NOMO-1 (cell line): ENCODE data around the gene FOSB.
A peak's percentile ranks its signal among the peaks of the same experiment; 100 is the strongest.

Experiments used
- DNase-seq, 2 experiments: peaks; one replicate each; lab custom pipeline; 2025; ENCODE audit not compliant: unreplicated experiment in 2 of 2; lab: John Stamatoyannopoulos, UW

Gene FOSB

DNA sequence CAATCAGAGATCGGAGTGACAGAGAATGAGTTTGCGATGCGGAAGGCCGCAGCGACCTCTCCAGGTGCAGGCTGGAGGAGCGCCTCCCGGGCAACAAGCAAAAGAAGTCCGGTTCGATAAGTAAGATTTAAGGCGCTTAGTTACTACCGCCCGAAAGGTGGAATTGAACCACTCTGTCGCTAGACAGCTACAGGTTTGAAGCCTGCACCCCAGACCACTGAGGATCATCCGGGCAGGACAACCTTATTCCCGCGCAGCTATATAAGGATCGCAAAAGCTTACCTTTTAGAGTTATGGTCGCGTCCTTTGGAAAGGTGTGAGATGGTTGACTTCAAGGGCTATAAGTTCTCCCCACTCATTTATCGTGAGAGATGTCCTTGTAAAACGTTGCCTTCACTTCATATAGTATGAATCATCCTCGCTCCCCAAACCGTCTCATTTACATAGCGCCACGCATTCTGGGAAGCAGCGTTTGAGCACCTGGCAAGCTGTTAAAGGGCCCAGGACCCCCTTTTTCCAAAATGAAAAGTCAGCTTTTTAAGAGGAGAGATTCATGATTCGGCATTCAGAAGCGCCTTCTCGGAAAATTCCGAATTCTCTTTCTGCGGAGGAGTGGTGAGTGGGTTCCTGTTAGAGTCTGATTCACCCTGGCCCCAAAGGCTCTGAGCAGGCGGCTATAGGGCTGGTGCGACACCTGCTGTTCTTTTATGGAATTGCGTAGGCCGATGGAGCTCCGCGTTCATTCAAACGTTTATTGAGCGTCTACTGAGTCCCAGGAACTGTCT is 10.8 kb downstream of the FOSB start:
- DNase-seq, result peak; percentile 84 to 87

DNA sequence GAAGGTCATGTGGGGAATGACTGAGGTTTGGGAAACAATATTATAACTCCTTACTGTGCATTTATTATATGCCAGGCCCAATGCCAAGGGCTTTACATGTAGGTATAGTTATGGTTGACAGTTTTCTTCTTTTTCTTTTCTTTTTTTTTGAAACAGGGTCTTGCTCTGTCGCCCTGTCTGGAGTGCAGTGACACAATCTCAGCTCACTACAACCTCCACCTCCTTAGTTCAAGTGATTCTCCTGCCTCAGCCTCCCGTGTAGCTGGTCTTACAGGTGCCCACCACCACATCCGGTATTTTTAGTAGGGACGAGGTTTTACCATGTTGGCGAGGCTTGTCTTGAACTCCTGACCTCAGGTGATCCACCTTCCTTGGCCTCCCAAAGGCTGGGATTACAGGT is 15.2 kb downstream of the FOSB start:
- no peak for DNase-seq

DNA sequence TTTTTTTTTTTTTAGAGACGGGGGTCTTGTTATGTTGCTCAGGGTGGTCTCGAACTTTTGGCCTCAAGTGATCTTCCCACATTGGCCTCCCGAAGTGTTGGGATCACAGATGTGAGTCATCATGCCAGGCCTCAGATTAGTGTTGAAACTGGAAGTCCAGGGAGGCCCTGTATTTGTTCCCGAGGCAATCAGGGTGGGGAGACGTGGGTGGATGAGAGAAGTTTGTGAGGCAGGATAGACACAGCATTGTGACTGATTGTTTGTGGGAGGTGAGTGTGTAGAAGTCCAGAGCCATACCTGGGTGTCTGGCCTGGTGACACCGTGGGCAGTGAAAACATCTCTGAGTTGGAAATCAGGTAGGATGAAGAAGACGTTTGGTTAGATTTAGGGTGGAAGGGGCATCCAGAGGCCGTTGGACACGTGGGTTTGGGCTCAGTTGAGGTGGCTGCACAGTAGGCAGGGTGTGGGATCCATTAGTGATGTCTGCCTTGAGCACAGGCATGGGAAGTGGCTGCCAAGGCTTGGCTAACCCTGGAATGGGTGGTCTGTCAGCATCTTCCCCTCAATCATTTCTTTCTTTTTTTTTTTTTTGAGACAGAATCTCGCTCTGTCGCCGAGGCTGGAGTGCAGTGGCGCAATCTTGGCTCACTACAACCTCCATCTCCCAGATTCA is 16.6 kb downstream of the FOSB start:
- no peak for DNase-seq

DNA sequence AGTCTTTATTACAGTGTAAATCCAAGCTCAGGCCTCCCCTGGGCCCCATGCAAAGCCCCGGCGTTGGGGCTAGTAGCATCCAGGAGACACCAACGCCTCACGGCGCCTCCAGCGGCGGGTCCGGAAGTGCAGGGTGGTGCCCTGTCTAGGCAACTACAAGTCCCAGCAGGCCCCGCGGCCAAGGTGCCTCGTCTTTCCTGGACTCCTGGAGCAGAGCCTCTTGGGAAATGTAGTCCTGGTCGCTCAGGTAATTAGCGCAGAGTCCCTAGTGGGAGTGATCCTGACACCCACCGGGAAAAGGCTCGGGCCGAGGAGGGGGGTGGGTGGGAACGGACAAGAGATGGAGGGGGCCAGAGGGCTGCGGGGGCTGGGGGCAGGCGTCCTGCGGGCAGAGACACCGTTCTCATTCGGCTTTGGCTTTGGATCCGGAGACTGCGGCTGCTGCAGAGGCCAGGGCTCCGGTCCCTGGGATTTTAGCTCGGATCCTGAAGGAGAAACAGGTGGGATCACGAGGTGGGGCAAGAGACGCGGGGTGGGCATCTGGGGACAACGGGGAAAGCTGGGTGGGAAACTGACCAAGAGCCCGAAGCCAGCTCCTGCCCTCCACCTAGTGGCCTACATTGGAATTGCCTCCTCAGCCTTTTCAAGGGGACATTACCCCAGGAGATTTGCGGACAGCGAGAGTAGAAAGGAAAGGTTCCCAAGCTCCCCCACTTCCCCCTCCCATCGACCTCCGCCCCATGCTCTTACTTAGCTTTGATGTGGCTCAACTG is 17.7 kb downstream of the FOSB start:
- peak; percentile 89 to 93 for DNase-seq

DNA sequence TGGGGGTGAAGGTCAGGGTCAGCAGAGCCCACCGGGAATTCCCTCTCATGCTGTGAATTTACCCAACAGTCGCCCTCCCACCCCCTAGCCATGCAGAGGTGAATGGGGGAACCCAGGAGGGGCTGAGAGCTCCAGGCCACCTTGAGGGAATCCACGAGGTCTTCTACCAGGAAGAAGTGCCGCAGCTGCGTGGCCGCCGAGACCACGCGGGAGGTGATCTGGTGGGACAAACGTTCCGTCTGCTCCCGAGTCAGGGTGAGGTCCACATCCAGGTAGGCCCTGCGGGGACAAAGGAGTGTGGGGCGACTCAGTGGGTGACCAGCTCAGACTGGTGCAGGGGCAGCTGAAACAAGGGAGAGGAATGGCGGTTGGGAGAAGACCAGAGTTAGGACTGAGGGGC is 20.9 kb downstream of the FOSB start:
- DNase-seq, result no peak

DNA sequence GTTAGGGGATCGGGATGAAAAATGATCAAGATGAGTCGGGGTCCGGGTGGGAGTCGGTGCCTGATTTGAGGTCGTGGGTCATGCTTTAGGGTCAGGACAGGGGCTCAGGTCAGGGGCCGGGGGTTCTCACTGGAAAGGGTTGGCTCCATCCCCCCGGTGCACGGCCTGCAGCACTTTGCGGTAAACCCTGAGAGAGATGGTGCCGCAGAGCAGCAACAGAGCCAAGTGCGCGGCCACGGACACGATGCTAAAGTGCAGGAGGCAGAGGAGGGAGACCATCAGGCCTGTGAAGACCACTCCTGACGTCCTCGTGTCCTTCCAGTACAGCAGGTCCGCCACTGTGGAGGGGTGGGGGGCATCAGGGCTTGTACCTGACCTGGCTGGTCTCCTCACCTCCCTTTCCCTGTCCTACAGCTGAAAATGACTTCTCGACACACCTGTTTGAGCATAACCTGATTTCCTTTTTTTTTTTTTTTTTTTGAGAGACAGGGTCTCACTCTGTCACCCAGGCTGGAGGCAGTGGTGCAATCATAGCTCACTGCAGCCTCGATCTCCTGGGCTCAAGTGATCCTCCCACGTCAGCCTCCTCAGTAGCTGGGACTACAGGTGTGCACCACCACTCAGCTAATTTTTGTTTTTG is 21.5 kb downstream of the FOSB start:
- no peak for DNase-seq

DNA sequence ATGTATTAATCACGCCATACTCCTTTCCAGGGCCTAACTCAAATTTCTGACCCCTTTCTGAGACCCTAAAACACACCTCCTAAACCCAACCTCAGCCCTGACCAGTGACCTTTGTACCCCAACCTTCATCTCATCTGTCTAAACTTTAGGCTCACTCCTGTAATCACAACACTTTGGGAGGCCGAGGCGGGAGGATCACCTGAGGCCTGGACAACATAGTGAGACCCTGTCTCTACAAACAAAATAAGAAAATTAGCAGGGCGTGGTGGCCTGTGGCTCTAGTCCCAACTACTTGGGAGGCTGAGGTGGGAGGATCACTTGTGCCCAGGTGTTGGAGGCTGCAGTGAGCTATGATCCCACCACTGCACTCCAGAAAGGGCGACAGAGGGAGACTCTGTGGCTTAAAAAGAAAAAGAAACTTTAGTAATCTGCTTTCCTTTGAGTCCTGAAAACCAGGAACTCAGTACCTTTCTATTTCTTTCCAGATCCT is 24.4 kb downstream of the FOSB start:
- no peak for DNase-seq

DNA sequence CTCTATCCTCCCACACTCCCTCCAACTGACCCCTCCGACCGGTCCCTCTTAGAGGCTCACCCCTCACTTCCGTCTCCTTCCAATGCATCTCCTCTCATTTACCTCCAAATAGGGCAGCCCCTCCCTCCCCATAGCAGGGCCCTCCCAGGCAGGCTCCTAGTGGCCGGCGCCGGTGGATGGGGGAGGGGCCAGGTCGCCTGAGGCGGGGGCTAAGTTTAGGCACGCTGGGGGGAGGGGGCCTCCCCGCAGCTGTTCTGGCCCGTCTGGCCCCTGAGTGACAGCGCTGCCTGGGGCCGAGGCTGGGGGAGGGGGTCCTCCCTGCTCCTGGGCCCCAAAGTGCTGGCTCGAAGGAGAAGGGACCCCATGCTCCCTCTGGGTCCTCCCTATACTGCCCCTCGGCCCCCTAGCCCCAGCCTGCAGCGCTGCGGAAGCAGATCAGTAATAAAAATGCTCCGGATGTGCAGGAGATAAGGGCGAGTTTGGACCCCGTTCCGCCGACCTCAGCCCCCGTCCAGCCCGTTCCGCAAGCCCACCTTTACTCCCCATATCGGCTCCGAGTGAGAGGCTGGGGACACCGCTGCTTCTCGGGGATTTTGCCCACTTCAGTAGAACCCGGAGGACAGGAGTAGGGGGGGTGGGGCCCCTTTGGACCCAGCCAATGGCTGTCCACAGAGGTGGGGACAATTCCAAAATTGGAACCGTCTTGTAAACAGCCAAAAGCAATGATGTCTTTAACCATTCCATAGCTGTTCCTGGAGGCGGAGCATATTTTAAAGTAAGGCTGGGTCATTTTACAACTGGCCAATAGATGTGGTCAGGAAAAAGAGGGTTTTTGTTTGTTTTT is 25.1 kb downstream of the FOSB start:
- DNase-seq, result peak; percentile 18 to 20

DNA sequence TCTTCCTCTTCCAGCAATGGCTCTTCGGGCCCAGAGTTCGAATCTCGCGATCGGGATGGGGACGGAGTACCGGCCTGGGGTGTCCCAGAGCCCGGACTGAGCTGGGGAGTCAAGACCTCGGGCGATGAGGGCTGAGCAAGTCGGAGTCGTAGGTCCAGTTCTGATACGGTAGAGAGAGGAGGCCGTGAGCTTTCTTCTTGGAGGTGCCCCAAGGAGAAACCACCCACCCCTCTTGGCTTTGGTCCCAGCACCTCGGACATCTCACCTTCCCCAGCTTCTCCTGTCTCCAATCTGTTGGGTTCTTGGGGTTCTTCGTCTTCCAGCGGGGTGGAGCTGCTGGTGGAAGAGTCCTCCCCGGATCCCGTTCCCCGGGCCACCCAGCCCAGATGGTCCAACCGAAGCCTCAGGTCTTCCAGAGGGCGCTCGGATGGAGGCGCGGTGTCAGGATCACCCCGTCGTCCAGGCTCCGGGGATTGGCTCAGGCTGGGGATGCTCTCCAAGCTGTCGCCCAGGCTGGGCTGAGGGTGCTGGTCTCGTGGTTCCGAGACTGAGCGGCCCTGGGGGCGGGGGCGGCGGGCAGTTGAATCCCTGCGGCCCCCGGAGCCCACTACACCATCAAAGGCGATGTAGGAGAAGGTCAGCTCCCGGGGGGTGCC is 26.6 kb downstream of the FOSB start:
- DNase-seq, result no peak

DNA sequence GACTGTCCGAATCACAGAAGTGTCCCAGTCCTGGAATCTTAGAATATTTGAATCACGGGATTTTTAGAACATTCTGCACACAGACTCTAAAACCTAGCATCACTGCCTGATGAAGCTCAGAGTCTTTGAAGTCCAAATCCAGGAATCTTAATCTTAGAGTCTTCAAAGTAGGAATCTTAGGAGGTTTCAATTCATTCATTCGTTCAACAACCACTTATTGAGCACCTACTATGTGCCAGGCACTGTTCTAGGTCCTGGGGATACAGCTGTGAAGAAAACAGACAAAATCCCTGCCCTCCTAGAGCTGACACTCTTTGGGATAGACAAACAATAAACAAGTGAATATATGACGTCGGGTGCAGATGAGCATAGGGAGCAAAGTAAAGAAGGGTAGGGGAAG is 27.4 kb downstream of the FOSB start:
- no peak for DNase-seq

DNA sequence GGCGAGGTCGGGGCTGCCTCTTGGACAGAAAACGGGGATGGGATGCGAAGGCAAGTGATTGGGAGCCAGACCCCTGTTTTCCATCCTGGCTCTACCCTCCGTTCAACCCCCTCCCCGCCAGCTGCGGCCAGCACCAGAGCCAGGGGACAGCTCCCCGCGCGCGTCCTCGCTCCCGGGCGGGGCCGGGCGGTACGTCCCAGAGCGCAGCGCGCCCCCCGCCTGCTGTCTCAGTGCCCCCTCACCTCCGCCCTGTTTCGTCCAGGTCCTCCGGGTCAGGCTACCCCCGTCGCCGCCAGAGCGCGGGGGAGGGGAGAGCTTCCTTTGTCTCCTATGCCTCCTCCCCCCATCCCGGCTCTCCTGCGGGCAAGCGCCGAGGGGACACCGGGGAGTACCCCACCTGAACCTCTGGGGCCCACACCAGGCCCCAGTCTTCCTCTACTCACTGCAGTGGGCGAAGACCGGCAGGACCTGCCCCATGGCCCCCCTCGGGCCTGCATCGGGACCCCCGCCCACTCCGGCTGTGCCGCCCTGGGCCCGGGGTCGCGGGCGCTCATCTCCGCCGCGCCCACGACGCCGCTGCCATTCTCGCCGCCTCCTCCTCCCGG is 28.7 kb downstream of the FOSB start:
- no peak for DNase-seq

DNA sequence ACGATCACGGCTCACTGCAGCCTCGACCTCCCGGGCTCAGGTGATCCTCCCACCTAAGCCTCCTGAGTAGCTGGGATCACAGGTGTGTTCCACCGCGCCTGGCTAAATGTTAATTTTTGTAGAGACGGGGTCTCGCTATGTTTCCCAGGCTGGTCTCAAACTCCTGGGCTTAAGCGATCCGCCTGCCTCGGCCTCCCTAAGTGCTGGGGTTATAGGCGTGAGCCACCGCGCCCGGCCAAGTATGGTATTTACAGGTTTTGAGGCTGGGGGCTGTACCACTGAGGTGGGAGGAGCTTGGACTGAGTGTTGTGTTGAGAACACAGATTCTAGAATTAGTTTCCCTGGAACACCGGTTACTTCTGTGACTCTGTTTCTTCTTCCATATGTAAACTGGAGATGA is 30.0 kb downstream of the FOSB start:
- DNase-seq, result no peak

DNA sequence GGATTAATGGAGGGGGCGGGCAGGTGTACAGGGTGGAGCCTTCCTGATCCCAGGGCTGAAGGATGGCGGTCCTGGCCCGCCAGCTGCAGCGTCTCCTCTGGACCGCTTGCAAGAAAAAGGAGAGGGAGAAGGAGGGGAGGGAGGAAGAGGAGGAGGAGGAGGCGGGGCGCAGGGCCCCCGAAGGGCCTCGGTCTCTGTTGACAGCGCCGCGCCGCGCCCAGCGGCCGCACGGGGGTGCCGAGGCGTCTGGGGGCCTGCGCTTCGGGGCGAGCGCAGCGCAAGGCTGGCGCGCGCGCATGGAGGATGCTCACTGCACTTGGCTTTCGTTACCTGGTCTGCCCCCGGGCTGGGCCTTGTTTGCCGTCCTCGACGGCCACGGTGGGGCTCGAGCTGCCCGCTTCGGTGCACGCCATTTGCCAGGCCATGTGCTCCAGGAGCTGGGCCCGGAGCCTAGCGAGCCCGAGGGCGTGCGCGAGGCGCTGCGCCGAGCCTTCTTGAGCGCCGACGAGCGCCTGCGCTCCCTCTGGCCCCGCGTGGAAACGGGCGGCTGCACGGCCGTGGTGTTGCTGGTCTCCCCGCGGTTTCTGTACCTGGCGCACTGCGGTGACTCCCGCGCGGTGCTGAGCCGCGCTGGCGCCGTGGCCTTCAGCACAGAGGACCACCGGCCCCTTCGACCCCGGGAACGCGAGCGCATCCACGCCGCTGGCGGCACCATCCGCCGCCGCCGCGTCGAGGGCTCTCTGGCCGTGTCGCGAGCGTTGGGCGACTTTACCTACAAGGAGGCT is 30.8 kb downstream of the FOSB start, which contains the start of gene PPM1N:
Gene PPM1N, plus strand, starts transcription at position 33 of the 785 bp plus-strand sequence. Its CDS starts 30 bp downstream, at position 63.
- DNase-seq, result peak; percentile 35 to 42

DNA sequence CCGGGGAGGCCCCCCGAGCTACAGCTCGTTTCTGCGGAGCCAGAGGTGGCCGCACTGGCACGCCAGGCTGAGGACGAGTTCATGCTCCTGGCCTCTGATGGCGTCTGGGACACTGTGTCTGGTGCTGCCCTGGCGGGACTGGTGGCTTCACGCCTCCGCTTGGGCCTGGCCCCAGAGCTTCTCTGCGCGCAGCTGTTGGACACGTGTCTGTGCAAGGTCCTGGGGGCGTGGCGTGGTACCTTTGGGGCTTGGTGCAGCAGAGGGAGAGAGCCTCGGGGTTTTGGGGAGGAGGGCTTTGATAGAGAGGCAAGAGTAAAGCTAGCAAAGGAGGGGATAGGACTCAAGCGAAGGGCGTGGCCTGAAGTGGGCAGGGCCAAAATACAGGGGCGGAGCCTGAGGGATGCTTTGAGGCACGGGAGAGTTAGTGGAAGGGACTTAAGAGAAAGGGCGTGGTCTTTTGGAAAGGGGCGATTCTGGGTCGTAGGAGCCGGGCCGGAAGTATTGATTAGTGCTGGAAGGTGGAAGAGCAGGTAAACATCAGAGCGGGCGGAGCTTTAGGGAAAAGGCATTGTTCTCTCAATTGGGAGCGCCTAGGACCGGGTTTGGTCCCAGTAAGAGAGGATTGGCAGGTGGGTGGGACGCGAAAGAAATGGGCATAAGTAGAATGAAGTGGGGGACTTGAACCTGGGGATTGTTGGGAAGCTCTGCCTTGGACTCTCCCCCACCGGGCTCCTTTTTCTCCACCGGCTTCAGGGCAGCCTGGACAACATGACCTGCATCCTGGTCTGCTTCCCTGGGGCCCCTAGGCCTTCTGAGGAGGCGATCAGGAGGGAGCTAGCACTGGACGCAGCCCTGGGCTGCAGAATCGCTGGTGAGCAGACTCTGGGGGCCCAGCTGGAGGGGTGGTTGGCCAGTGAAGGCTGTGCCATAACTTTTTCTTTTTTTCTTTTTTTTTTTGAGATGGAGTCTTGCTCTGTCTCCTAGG is 31.7 kb downstream of the FOSB start:
- no peak for DNase-seq

DNA sequence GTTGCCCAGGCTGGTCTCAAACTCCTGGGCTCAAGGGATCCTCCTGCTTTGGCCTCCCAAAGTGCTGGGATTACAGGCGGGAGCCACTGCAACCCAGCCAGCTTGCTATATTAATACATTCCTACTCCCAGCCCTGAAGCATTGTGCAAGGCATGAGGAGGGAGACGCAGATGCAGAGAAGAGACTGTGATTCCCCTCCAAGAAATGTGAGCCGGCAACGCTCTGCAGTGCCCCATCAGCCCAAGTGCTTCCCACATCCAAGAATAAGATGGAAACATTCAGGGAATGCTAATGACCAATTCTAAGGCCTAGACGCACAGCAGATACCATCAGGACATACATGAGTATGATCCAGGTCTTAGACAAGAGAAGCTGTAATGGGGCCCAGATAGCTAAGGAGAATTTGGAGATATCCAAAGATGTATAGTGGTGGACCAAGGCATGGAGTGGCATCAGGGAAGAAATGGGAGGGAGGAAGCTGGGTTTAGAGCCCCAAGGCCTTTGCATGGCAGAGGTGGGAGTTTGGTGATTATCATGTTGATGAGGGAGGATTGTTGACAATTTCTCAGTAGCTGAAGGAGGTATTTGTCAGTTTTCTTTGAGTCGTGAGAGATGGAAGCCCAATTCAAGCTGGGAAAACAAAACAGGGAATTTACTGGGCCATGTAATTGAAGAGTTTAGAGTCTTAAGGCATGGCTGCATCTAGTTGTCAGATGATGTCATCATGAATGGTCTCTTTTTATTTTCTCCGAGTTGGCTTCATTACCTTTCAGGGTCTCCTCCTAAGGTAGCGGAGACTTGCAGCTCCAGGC is 33.3 kb downstream of the FOSB start:
- no peak for DNase-seq

DNA sequence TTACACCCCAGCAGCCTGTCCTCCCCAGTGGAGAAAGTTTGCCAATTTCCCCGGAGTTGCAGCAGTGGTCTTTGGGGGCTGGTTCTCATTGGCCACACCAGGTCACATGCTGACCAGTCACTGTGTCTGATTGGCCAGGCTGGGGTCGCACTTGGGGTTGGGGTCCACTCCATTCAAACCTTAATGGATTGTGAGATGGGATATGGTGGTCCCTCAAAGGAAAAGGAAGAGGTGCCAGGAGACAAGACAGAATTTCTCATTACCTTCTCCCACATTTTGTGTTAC is 33.9 kb downstream of the FOSB start:
- DNase-seq, result no peak

DNA sequence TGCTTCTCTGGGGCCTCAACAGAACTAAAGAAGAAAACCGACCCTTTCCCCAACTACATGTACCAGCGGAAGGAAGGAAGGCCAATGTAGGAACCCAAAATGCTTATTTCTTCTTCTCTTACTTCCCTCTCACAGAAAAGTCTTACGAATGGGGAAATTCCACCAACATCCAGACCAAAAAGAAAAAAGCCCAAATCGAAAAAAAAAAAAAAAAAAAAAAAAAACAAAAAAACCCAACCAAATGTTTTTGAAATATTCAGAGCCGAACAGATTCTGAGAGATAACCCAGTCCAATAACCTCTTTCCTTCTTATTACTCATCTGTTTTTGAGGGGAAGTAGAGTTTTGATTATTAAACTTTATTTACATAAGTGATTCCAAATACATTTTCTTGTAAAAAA is 34.3 kb downstream of the FOSB start:
- no peak for DNase-seq
